Keratinocyte (primary cell): ENCODE results near the gene OLFML3.

Experiments
- EZH2 ChIP-seq: IDR thresholded peaks from one replicate; pipeline ENCODE4 v1.6.1; 2012; ENCODE audit warnings: inconsistent platforms, mild to moderate bottlenecking, low read length, moderate library complexity
- TF ChIP-seq, protein P1 (sequence below), 3 experiments: IDR thresholded peaks in 1 of 3; conservative IDR thresholded peaks in 1 of 3; optimal IDR thresholded peaks in 1 of 3; 2 replicates in 2 of 3; 3 replicates in 1 of 3; pipeline versions ENCODE3 to v1.5.1; 2011; ENCODE audit warnings: low read length in 3 of 3, mild to moderate bottlenecking in 3 of 3, moderate library complexity in 2 of 3, control low read depth in 1 of 3, inconsistent platforms in 1 of 3; ENCODE audit not compliant: insufficient read depth in 2 of 3; ENCODE audit errors: extremely low read depth in 1 of 3

DNA sequence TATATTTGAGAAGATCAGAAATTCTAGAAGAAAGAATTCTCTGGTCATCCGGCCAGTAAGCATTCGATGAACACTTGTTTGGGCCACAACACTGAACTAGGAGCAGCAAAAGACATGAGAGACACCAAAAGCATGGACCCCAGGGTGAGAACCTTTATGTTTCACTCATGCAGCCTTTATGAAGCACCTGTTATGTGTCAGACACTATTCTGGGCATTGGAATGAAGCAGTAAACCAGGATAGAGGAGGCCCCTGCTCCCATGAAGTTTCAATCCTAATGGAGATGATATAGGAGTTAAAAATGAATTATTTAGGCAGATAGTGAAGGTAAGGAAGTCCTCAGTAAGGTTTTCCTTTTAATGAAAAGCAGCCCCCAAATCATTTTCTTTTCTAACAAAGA is 43.6 kb downstream of the OLFML3 start:
- TF ChIP-seq, protein P1, sequence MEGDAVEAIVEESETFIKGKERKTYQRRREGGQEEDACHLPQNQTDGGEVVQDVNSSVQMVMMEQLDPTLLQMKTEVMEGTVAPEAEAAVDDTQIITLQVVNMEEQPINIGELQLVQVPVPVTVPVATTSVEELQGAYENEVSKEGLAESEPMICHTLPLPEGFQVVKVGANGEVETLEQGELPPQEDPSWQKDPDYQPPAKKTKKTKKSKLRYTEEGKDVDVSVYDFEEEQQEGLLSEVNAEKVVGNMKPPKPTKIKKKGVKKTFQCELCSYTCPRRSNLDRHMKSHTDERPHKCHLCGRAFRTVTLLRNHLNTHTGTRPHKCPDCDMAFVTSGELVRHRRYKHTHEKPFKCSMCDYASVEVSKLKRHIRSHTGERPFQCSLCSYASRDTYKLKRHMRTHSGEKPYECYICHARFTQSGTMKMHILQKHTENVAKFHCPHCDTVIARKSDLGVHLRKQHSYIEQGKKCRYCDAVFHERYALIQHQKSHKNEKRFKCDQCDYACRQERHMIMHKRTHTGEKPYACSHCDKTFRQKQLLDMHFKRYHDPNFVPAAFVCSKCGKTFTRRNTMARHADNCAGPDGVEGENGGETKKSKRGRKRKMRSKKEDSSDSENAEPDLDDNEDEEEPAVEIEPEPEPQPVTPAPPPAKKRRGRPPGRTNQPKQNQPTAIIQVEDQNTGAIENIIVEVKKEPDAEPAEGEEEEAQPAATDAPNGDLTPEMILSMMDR (optimal IDR thresholded peaks at IDR 0.05 in 1 of 3, IDR thresholded peaks at IDR 0.05 in 1 of 3, conservative IDR thresholded peaks at IDR 0.05 in 1 of 3; ENCODE audit: extremely low read depth in 1 of 3, insufficient read depth in 2 of 3, low read length in 3 of 3): no peak
- TF ChIP-seq EZH2: no peak
